Measurements from ENCODE around the gene OLFM2. TPM values are rescaled to one million over a fixed set of nuclear protein-coding genes. Genes with fewer than 3 reads are reported as not detected.

The OLFM2 gene
- total RNA-seq, 1 experiment from 2014 or later: 75.6 TPM

DNA sequence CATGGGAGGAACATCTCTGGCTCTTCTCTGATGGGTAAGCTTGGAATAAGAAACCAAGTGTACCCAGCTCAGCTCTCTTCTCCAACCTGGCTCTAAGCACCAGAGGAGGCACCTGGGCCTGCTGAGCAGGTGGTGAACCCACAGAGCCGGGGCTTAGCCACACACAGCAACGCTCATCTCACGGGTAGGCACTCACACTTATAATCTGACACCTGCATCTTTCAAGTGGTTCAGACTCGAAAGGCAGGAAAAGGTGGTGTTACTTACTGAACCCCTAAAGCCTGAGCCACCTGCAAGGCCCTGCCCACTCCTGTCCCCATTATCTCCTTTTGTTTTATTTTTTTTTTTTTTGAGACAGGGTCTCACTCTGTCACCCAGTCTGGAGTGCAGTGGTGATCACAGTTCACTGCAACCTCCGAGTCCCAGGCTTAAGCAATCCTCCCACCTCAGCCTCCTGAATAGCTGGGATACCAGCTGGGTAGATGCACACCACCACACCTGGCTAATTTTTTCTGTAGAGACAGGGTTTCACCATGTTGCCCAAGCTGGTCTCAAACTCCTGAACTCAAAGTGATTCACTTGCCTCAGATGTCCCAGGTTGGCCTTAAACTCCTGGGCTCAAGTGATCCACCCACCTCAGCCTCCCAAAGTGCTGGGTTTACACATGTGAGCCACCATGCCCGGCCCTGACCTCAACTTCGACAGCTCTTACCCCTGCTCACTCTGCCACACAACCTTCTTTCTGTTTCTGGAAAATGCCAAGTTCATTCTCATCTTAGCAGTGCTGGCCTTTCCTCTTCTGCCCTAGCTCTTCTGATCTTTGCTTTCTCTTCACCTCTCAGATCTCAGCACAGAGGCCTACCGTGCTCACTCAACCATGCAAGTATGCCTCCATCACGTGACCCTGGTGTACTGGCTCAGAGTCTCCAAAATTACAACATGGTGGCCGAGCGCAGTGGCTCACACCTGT, 127.2 kb downstream of the OLFM2 start:
- H3K9me3 Mint-ChIP-seq: peaks cover 2% of the 10 kb centered on the region in 2 experiments; a peak in 2 of 5 replicates
- H3K36me3 Mint-ChIP-seq (ENCODE audit: insufficient read depth in 1 of 3, low read depth in 3 of 3): peaks cover 16 to 42% (median 29%) of the 10 kb centered on the region in 3 experiments
- H2BK5ac ChIP-seq (ENCODE audit: insufficient read length, low read length): no peak overlapping the region
- no peak overlapping the region for H2AK5ac ChIP-seq (ENCODE audit: insufficient read length, low read length)
- no peak overlapping the region for H3K14ac ChIP-seq (ENCODE audit: insufficient read depth, low read length)
- no peak overlapping the region for H3K23ac ChIP-seq (ENCODE audit: insufficient read length, low read depth, low read length)
- no peak overlapping the region for H2AFZ ChIP-seq (ENCODE audit: low read length)
- no peak overlapping the region; a peak in 1 of 5 replicates for H3K4me3 Mint-ChIP-seq
- no CpG with 5 or more reads among the region's 11 CpGs for WGBS (ENCODE audit: extremely low coverage, insufficient read length, low lambda C conversion rate)
- no peaks in the 10 kb centered on the region for H3K9me3 ChIP-seq (ENCODE audit: control insufficient read depth, low read depth, low read length)
- H2BK15ac ChIP-seq (ENCODE audit: low read depth, low read length): no peak overlapping the region
- no peaks in the 10 kb centered on the region for H4K20me1 ChIP-seq (ENCODE audit: control insufficient read depth, insufficient read depth, insufficient read length)
- no peak overlapping the region for H3T11ph ChIP-seq (ENCODE audit: low read length)
- H4K5ac ChIP-seq (ENCODE audit: insufficient read length, low read depth, low read length): no peak overlapping the region
- H2BK120ac ChIP-seq (ENCODE audit: low read depth, low read length, poor library complexity, severe bottlenecking): no peak overlapping the region
- H3K79me1 ChIP-seq (ENCODE audit: insufficient read depth, low read depth, low read length, poor library complexity, severe bottlenecking): peaks cover 3% of the 10 kb centered on the region
- H4K8ac ChIP-seq (replicated peaks; ENCODE audit: insufficient read length, low read depth, low read length): no peak overlapping the region
- H3K4ac ChIP-seq (ENCODE audit: low read depth, low read length): no peak overlapping the region
- no peaks in the 10 kb centered on the region for H3K27me3 ChIP-seq (ENCODE audit: insufficient read depth, low read length)
- no peak overlapping the region for H3K18ac ChIP-seq (ENCODE audit: insufficient read length, low read depth, low read length)
- no peaks in the 10 kb centered on the region for H3K23me2 ChIP-seq (ENCODE audit: insufficient read length, low read depth, low read length, poor library complexity, severe bottlenecking)
- H3K27ac Mint-ChIP-seq: no peak overlapping the region
- no peak overlapping the region for H3K9ac ChIP-seq (ENCODE audit: extremely low read depth, insufficient read length, low read length)
- no peak overlapping the region for H3K56ac ChIP-seq (ENCODE audit: insufficient read length, low read depth, low read length)
- H2BK12ac ChIP-seq (ENCODE audit: insufficient read length, low read depth, low read length): no peak overlapping the region
- no peak overlapping the region for H2BK20ac ChIP-seq (ENCODE audit: low read depth, low read length, poor library complexity, severe bottlenecking)
- no peak overlapping the region for H3K4me2 ChIP-seq (ENCODE audit: insufficient read depth, insufficient read length, low read length)
- no peak overlapping the region for H3K27ac ChIP-seq (ENCODE audit: insufficient read length, low read depth, low read length)
- no peaks in the 10 kb centered on the region for H3K4me1 ChIP-seq (ENCODE audit: insufficient read depth, low read length)
- no peak overlapping the region for H4K91ac ChIP-seq (ENCODE audit: insufficient read length, low read depth, low read length)
- H3K27me3 Mint-ChIP-seq (ENCODE audit: low read depth): no peaks in the 10 kb centered on the region
- TF ChIP-seq, protein P1, sequence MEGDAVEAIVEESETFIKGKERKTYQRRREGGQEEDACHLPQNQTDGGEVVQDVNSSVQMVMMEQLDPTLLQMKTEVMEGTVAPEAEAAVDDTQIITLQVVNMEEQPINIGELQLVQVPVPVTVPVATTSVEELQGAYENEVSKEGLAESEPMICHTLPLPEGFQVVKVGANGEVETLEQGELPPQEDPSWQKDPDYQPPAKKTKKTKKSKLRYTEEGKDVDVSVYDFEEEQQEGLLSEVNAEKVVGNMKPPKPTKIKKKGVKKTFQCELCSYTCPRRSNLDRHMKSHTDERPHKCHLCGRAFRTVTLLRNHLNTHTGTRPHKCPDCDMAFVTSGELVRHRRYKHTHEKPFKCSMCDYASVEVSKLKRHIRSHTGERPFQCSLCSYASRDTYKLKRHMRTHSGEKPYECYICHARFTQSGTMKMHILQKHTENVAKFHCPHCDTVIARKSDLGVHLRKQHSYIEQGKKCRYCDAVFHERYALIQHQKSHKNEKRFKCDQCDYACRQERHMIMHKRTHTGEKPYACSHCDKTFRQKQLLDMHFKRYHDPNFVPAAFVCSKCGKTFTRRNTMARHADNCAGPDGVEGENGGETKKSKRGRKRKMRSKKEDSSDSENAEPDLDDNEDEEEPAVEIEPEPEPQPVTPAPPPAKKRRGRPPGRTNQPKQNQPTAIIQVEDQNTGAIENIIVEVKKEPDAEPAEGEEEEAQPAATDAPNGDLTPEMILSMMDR (conservative IDR thresholded peaks at IDR 0.05): no peak
- no peak for DNase-seq
- H3K4me1 Mint-ChIP-seq: no peaks in the 10 kb centered on the region
- H3K79me2 ChIP-seq (ENCODE audit: insufficient read depth, low read length): no peaks in the 10 kb centered on the region; the same call in 1 of the 2 replicates
